CD4-positive, CD25-positive, alpha-beta regulatory T cell (primary cell): Measurements from ENCODE around the gene DISC1. TPM values are rescaled to one million over a fixed set of nuclear protein-coding genes. Genes with fewer than 3 reads are reported as not detected.

Experiments used
- ATAC-seq, 2 donors: fragments of 150-1000 bp; cut with Tn5 transposase; one replicate each; pipeline ENCODE4 v1.10.0; 2021; ENCODE audit warnings: low read depth in 2 of 2, moderate number of reproducible peaks in 2 of 2, moderate library complexity in 1 of 2
- DNase-seq, 3 donors: peaks; one replicate each; pipeline versions ENCODE4 v3.0.0 to v3.0.0-alpha.2; 2012 to 2022; ENCODE audit warnings: mixed read lengths in 1 of 3
- H3K27ac ChIP-seq: one replicate; pipeline ENCODE4 v1.7.0; 2013; ENCODE audit warnings: mild to moderate bottlenecking, low read length; ENCODE audit not compliant: insufficient read depth, poor library complexity, severe bottlenecking
- H3K27me3 ChIP-seq: one replicate; pipeline ENCODE4 v1.7.0; 2013; ENCODE audit warnings: low read length; ENCODE audit not compliant: control insufficient read depth, insufficient read depth
- H3K36me3 ChIP-seq: one replicate; pipeline ENCODE4 v1.7.0; 2013; ENCODE audit warnings: mild to moderate bottlenecking, low read length, moderate library complexity; ENCODE audit not compliant: control insufficient read depth, insufficient read depth
- H3K4me1 ChIP-seq: 2 replicates; pipeline ENCODE4 v1.7.0; 2013; ENCODE audit warnings: mild to moderate bottlenecking, low read length; ENCODE audit not compliant: insufficient read depth, control insufficient read depth, poor library complexity, severe bottlenecking
- H3K4me3 ChIP-seq: one replicate; pipeline ENCODE4 v1.7.0; 2013; ENCODE audit warnings: low read depth, mild to moderate bottlenecking, low read length, moderate library complexity
- H3K9me3 ChIP-seq, 2 experiments: 1 replicate in 1 of 2; 2 replicates in 1 of 2; pipeline ENCODE4 v1.7.0; 2013; ENCODE audit warnings: low read length in 2 of 2, mild to moderate bottlenecking in 1 of 2, moderate library complexity in 1 of 2; ENCODE audit not compliant: control insufficient read depth in 2 of 2
- H3K27ac Mint-ChIP-seq, 3 donors: one replicate each; pipeline ENCODE4 v1.8.0; 2020 to 2022; ENCODE audit warnings: mild to moderate bottlenecking in 3 of 3, mixed read lengths in 3 of 3, moderate library complexity in 2 of 3
- H3K27me3 Mint-ChIP-seq: one replicate; pipeline ENCODE4 v1.8.0; 2022; ENCODE audit warnings: mild to moderate bottlenecking, mixed read lengths
- H3K36me3 Mint-ChIP-seq: one replicate; pipeline ENCODE4 v1.8.0; 2020; ENCODE audit warnings: mixed read lengths
- H3K4me1 Mint-ChIP-seq, 4 donors: one replicate each; pipeline ENCODE4 v1.8.0; 2020 to 2022; ENCODE audit warnings: mixed read lengths in 4 of 4, mild to moderate bottlenecking in 1 of 4
- H3K4me3 Mint-ChIP-seq, 4 donors: one replicate each; pipeline ENCODE4 v1.8.0; 2020 to 2022; ENCODE audit warnings: mild to moderate bottlenecking in 4 of 4, mixed read lengths in 4 of 4, moderate library complexity in 3 of 4
- H3K9me3 Mint-ChIP-seq, 7 donors: one replicate each; pipeline ENCODE4 v1.8.0; 2020 to 2022; ENCODE audit warnings: mixed read lengths in 7 of 7, mild to moderate bottlenecking in 3 of 7, moderate library complexity in 2 of 7
- polyA plus RNA-seq, 4 donors: library from polyadenylated mRNA; unstranded; fragments of 300-500 nt; fragmentation: Illumina TruSeq; gene quantifications; one replicate each; pipeline ENCODE4 v1.2.3, GENCODE V29; 2021
- total RNA-seq: library from RNA; stranded (reverse); gene quantifications from one replicate; pipeline ENCODE4 v1.2.3, GENCODE V29; 2022

Gene DISC1
- total and polyA plus RNA-seq, 5 donors from 2014 or later: 0.78 to 25.5 (median 2.5) TPM

GRCh38 chr1:231801042-231801585, 174.5 kb downstream of the DISC1 start:
- ATAC-seq (no peak), DNase-seq (no peak)
- Histone ChIP-seq H3K4me3 (no peak overlapping the region), H3K27ac (no peak overlapping the region), H3K27me3 (no peaks in the 10 kb centered on the region), H3K9me3 (no peaks in the 10 kb centered on the region), H3K36me3 (no peaks in the 10 kb centered on the region), H3K4me1 (no peaks in the 10 kb centered on the region)
- peaks cover 0 to 7% (median 2%) of the 10 kb centered on the region in 7 donors for H3K9me3 Mint-ChIP-seq
- H3K27ac Mint-ChIP-seq: no peak overlapping the region
- H3K4me1 Mint-ChIP-seq: peaks cover 0 to 2% (median 0%) of the 10 kb centered on the region in 4 donors
- no peaks in the 10 kb centered on the region for H3K27me3 Mint-ChIP-seq
- no peak overlapping the region for H3K4me3 Mint-ChIP-seq
- peaks cover 23% of the 10 kb centered on the region for H3K36me3 Mint-ChIP-seq

GRCh38 chr1:231803353-231803752, 176.8 kb downstream of the DISC1 start:
- no peak overlapping the region for H3K27ac ChIP-seq
- Mint-ChIP-seq H3K27ac (no peak overlapping the region), H3K4me1 (peaks cover 0 to 2% (median 0%) of the 10 kb centered on the region in 4 donors), H3K4me3 (no peak overlapping the region), H3K9me3 (peaks cover 0 to 7% (median 2%) of the 10 kb centered on the region in 7 donors), H3K27me3 (peaks cover 3% of the 10 kb centered on the region), H3K36me3 (peaks cover 19% of the 10 kb centered on the region)
- no peak for DNase-seq
- no peak for ATAC-seq
- H3K36me3 ChIP-seq: no peaks in the 10 kb centered on the region
- H3K9me3 ChIP-seq: no peaks in the 10 kb centered on the region
- H3K4me1 ChIP-seq: no peaks in the 10 kb centered on the region
- H3K27me3 ChIP-seq: no peaks in the 10 kb centered on the region
- no peak overlapping the region for H3K4me3 ChIP-seq

- Mint-ChIP-seq H3K27ac (no peak overlapping the region), H3K27me3 (peaks cover 4% of the 10 kb centered on the region), H3K4me1 (no peaks in the 10 kb centered on the region), H3K4me3 (no peak overlapping the region), H3K36me3 (peaks cover 10% of the 10 kb centered on the region), H3K9me3 (peaks cover 0 to 3% (median 0%) of the 10 kb centered on the region in 7 donors)
- Histone ChIP-seq H3K4me3 (no peak overlapping the region), H3K27ac (no peak overlapping the region), H3K4me1 (no peaks in the 10 kb centered on the region), H3K27me3 (no peaks in the 10 kb centered on the region), H3K36me3 (no peaks in the 10 kb centered on the region), H3K9me3 (no peaks in the 10 kb centered on the region)
- ATAC-seq (no peak), DNase-seq (peak in 1 of 3 donors; percentile 24)
Observed at GRCh38 chr1:231806623-231807495, 180.3 kb downstream of the DISC1 start.

- no peak overlapping the region for H3K27ac ChIP-seq
- H3K4me3 ChIP-seq: no peak overlapping the region
- peaks cover 0 to 3% (median 0%) of the 10 kb centered on the region in 7 donors for H3K9me3 Mint-ChIP-seq
- no peaks in the 10 kb centered on the region for H3K9me3 ChIP-seq
- H3K4me3 Mint-ChIP-seq: no peak overlapping the region
- H3K27ac Mint-ChIP-seq: no peak overlapping the region
- no peaks in the 10 kb centered on the region for H3K27me3 ChIP-seq
- no peak for DNase-seq
- H3K27me3 Mint-ChIP-seq: peaks cover 4% of the 10 kb centered on the region
- no peak for ATAC-seq
- no peaks in the 10 kb centered on the region for H3K4me1 Mint-ChIP-seq
- H3K36me3 ChIP-seq: no peaks in the 10 kb centered on the region
- no peaks in the 10 kb centered on the region for H3K4me1 ChIP-seq
- H3K36me3 Mint-ChIP-seq: peaks cover 5% of the 10 kb centered on the region
Observed at GRCh38 chr1:231807541-231807940, 181.0 kb downstream of the DISC1 start.

- H3K4me1 Mint-ChIP-seq: no peaks in the 10 kb centered on the region
- H3K27ac Mint-ChIP-seq: no peak overlapping the region
- Histone ChIP-seq H3K4me1 (no peaks in the 10 kb centered on the region), H3K27ac (no peak overlapping the region), H3K4me3 (no peak overlapping the region), H3K27me3 (no peaks in the 10 kb centered on the region), H3K36me3 (peaks cover 2% of the 10 kb centered on the region), H3K9me3 (no peaks in the 10 kb centered on the region)
- DNase-seq (no peak), ATAC-seq (no peak)
- H3K4me3 Mint-ChIP-seq: no peak overlapping the region
- peaks cover 4% of the 10 kb centered on the region for H3K27me3 Mint-ChIP-seq
- no peaks in the 10 kb centered on the region for H3K9me3 Mint-ChIP-seq
- H3K36me3 Mint-ChIP-seq: peaks cover 5% of the 10 kb centered on the region
Observed at GRCh38 chr1:231808116-231808515, 181.5 kb downstream of the DISC1 start.

GRCh38 chr1:231808990-231809389, 182.4 kb downstream of the DISC1 start:
- H3K4me3 ChIP-seq: no peak overlapping the region
- ATAC-seq (no peak), DNase-seq (no peak)
- H3K9me3 ChIP-seq: no peaks in the 10 kb centered on the region
- no peaks in the 10 kb centered on the region for H3K4me1 ChIP-seq
- no peak overlapping the region for H3K27ac ChIP-seq
- H3K36me3 ChIP-seq: peaks cover 6% of the 10 kb centered on the region
- no peak overlapping the region for H3K4me3 Mint-ChIP-seq
- H3K9me3 Mint-ChIP-seq: peaks cover 0 to 2% (median 0%) of the 10 kb centered on the region in 7 donors
- no peaks in the 10 kb centered on the region for H3K27me3 ChIP-seq
- peak overlapping the region in 1 of 3 donors; percentile 78 for H3K27ac Mint-ChIP-seq
- H3K36me3 Mint-ChIP-seq: peaks cover 13% of the 10 kb centered on the region
- H3K4me1 Mint-ChIP-seq: no peaks in the 10 kb centered on the region
- H3K27me3 Mint-ChIP-seq: peaks cover 4% of the 10 kb centered on the region

- no peak overlapping the region for H3K4me3 Mint-ChIP-seq
- no peaks in the 10 kb centered on the region for H3K4me1 Mint-ChIP-seq
- DNase-seq (no peak), ATAC-seq (no peak)
- H3K4me1 ChIP-seq: no peaks in the 10 kb centered on the region
- H3K4me3 ChIP-seq: no peak overlapping the region
- no peak overlapping the region for H3K27ac ChIP-seq
- peaks cover 6% of the 10 kb centered on the region for H3K36me3 ChIP-seq
- H3K27me3 ChIP-seq: no peaks in the 10 kb centered on the region
- H3K36me3 Mint-ChIP-seq: peaks cover 15% of the 10 kb centered on the region
- H3K9me3 Mint-ChIP-seq: peaks cover 0 to 2% (median 0%) of the 10 kb centered on the region in 7 donors
- H3K27ac Mint-ChIP-seq: no peak overlapping the region
- H3K9me3 ChIP-seq: no peaks in the 10 kb centered on the region
- H3K27me3 Mint-ChIP-seq: peaks cover 4% of the 10 kb centered on the region
Observed at GRCh38 chr1:231810415-231810814, 183.8 kb downstream of the DISC1 start.
